Kidney (tissue), 14 donors: ENCODE data around the gene CSNK1G1. TPM values are rescaled to one million over a fixed set of nuclear protein-coding genes. Genes with fewer than 3 reads are reported as not detected.

Experiments
- DNase-seq, 5 donors: peaks; one replicate each; pipeline ENCODE4 v3.0.0-alpha.2; 2013 to 2020
- FAIRE-seq: peaks from 2 replicates; lab custom pipeline; 2012; peaks lifted over from hg19 to GRCh38; lab: Jason Lieb, UNC
- H3K27ac ChIP-seq, 2 donors: one replicate each; pipeline ENCODE4 v1.7.0; 2013; ENCODE audit warnings: low read depth in 2 of 2, low read length in 2 of 2, inconsistent platforms in 1 of 2
- H3K27me3 ChIP-seq: one replicate; pipeline ENCODE4 v1.7.1; 2013; ENCODE audit warnings: low read length, inconsistent platforms; ENCODE audit not compliant: control insufficient read depth, insufficient read depth
- H3K36me3 ChIP-seq, 3 donors: one replicate each; pipeline versions ENCODE4 v1.7.0 to v1.7.1; 2013; ENCODE audit warnings: low read length in 3 of 3, control low read depth in 1 of 3, inconsistent platforms in 1 of 3; ENCODE audit not compliant: insufficient read depth in 3 of 3, control insufficient read depth in 2 of 3
- H3K4me1 ChIP-seq, 3 donors: one replicate each; pipeline versions ENCODE4 v1.7.0 to v1.7.1; 2013; ENCODE audit warnings: low read length in 3 of 3, inconsistent platforms in 1 of 3, low read depth in 1 of 3; ENCODE audit not compliant: control insufficient read depth in 2 of 3, insufficient read depth in 2 of 3
- H3K4me3 ChIP-seq, 3 donors: one replicate each; pipeline versions ENCODE4 v1.7.0 to v1.8.1; 2013; ENCODE audit warnings: low read length in 3 of 3, control low read depth in 1 of 3, inconsistent platforms in 1 of 3
- H3K9ac ChIP-seq, 3 donors: one replicate each; pipeline versions ENCODE4 v1.7.0 to v1.7.1; 2013; ENCODE audit warnings: low read length in 3 of 3, control low read depth in 1 of 3, inconsistent platforms in 1 of 3
- H3K9me3 ChIP-seq, 3 donors: one replicate each; pipeline versions ENCODE4 v1.7.0 to v1.7.1; 2013; ENCODE audit warnings: low read length in 3 of 3, control low read depth in 1 of 3, inconsistent platforms in 1 of 3; ENCODE audit not compliant: control insufficient read depth in 2 of 3, insufficient read depth in 1 of 3
- intact Hi-C: fragments of 100-400 bp; cut with DNase I; formaldehyde crosslinking; loops from one replicate; pipeline ENCODE4 v1.11.1; 2022
- polyA plus RNA-seq: library from polyadenylated mRNA; stranded (reverse); fragments of 350-450 nt; fragmentation: Illumina TruSeq; extraction: RNeasy Lipid Tissue Mini Kit (QIAGEN cat#74804); gene quantifications from one replicate; pipeline ENCODE4 v1.2.3, GENCODE V29; 2014; ENCODE audit warnings: low read depth, low replicate concordance; ENCODE audit not compliant: insufficient read depth
- total RNA-seq: library from RNA; stranded (reverse); fragmentation: NEBNext Ultra II Directional; extraction: Animal tissue kit (Norgen Biotek cat#: 25700); gene quantifications from one replicate; pipeline ENCODE4 v1.2.1, GENCODE V29; 2021
- TF ChIP-seq, protein P1 (sequence below): IDR thresholded peaks from 3 replicates; pipeline ENCODE4 v1.5.1; 2012; ENCODE audit warnings: mild to moderate bottlenecking, moderate library complexity, borderline replicate concordance; ENCODE audit not compliant: insufficient read depth; ENCODE audit errors: extremely low read depth
- donor health status: control.
- donor health status: control.
- donor health status: control.
- donor health status: control.
- donor health status: control.
- donor health status: DM: yes; HTN: yes; CAD: no.
- donor health status: Normal renal cell carcinoma (clear cell type).

CSNK1G1 gene
- total and polyA plus RNA-seq, 2 donors from 2014 or later, result 5.0 to 25.8 TPM

GRCh38 chr15:64279131-64279530 is 76.8 kb downstream of the CSNK1G1 start:
- Histone ChIP-seq H3K4me3 (no peak overlapping the region), H3K4me1 (peaks cover 0 to 4% (median 0%) of the 10 kb centered on the region in 3 donors), H3K9ac (no peak overlapping the region), H3K36me3 (no peaks in the 10 kb centered on the region), H3K9me3 (no peaks in the 10 kb centered on the region), H3K27ac (no peak overlapping the region), H3K27me3 (no peaks in the 10 kb centered on the region)
- intact Hi-C loops, result no loop called here
- DNase-seq (no peak), FAIRE-seq (no peak)
- TF ChIP-seq, protein P1, sequence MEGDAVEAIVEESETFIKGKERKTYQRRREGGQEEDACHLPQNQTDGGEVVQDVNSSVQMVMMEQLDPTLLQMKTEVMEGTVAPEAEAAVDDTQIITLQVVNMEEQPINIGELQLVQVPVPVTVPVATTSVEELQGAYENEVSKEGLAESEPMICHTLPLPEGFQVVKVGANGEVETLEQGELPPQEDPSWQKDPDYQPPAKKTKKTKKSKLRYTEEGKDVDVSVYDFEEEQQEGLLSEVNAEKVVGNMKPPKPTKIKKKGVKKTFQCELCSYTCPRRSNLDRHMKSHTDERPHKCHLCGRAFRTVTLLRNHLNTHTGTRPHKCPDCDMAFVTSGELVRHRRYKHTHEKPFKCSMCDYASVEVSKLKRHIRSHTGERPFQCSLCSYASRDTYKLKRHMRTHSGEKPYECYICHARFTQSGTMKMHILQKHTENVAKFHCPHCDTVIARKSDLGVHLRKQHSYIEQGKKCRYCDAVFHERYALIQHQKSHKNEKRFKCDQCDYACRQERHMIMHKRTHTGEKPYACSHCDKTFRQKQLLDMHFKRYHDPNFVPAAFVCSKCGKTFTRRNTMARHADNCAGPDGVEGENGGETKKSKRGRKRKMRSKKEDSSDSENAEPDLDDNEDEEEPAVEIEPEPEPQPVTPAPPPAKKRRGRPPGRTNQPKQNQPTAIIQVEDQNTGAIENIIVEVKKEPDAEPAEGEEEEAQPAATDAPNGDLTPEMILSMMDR, result no peak

DNA sequence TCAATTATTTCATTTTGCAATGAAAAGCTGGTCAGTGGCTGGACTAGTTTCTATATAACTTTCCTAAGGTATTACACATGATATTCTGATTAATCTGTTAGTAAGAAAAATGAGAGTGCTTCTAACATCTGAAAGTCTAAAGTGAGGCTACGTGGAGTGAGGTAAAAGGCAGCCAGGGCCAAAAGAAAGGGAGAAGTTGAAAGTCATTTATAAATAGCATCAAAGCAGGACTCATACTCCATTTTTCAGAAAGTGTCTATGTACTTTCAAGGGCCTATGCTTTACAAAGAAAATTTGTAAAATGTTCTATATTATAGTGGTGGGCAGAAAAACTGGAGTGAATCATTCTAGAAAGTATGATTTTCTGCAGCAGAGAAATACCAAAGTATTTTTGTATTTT is 80.0 kb downstream of the CSNK1G1 start:
- intact Hi-C loops, result no loop called here
- H3K36me3 ChIP-seq, result no peaks in the 10 kb centered on the region
- H3K27ac ChIP-seq, result no peak overlapping the region
- no peaks in the 10 kb centered on the region for H3K4me1 ChIP-seq
- FAIRE-seq (no peak), DNase-seq (no peak)
- H3K27me3 ChIP-seq, result no peaks in the 10 kb centered on the region
- H3K9ac ChIP-seq, result no peak overlapping the region
- H3K4me3 ChIP-seq, result no peak overlapping the region
- no peaks in the 10 kb centered on the region for H3K9me3 ChIP-seq
- TF ChIP-seq, protein P1, result no peak

DNA sequence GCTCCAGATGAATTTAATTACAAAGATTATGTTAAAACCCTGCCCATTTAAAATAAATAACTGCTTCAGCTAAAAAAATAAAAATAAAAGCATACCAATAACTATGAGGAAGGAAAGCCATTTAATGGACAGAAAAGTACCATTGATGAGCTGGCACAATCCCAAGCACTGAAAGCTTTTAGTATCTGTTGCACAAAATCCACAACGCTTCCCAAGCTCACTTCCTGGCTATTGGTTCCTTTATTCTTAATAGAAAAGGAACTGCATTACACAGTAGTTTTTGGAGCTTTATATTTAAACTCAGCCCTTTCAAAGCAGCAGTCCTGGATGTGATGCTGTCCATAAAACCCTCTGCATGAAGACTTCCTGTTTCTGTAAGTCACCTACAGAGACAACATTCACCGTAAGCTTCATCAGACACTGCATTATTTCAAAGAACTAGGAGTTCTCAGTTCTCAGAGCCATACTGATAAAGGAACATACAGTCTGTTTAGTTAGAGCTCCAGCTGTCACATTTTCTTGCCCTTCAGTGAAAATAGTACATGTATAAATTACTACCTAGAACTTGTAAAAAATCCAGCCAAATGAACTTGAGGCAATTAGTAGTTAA is 81.5 kb downstream of the CSNK1G1 start:
- Histone ChIP-seq H3K27ac (no peak overlapping the region), H3K27me3 (no peaks in the 10 kb centered on the region), H3K36me3 (no peaks in the 10 kb centered on the region), H3K4me1 (no peaks in the 10 kb centered on the region), H3K9ac (no peak overlapping the region), H3K9me3 (no peaks in the 10 kb centered on the region), H3K4me3 (no peak overlapping the region)
- TF ChIP-seq, protein P1, result no peak
- no peak for DNase-seq
- intact Hi-C loops, result no loop called here
- FAIRE-seq, result no peak
